22Rv1 (cell line): Measurements from ENCODE around the gene EVI5.

Experiments used
- H3K27ac ChIP-seq: fragments of 450-650 bp; 2 replicates; pipeline ENCODE4 v1.5.1; 2017
- CTCF ChIP-seq: fragments of 450-650 bp; IDR thresholded peaks from 2 replicates; pipeline ENCODE4 v1.5.1; 2017; ENCODE audit warnings: mild to moderate bottlenecking
- ZFX ChIP-seq: fragments of 450-650 bp; IDR thresholded peaks from 2 replicates; pipeline ENCODE4 v1.6.1; 2017; ENCODE audit warnings: antibody characterized with exemption, borderline replicate concordance

The EVI5 gene

DNA sequence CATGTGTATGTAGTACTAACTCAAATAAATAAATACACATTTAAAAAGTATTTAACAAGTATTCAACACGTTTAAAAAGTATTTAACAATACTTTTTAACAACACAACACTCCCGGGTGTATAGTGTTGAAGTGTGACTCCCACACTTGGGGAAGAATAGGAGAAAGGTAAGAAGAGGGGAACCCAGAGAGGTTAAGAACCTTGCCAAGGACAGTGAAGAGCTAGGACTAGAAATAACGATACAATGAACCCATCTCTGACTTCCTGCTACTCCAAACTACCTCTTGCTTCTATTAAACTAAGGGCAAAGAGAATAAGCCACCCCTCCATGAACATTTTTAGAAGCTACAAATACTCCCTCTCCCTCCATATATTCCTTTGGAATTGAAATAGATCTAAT lies 296.5 kb downstream of the EVI5 start:
- no peak for TF ChIP-seq CTCF
- no peak for TF ChIP-seq ZFX
- no peak overlapping the region for H3K27ac ChIP-seq

GRCh38 chr1:92487078-92487605 lies 297.8 kb downstream of the EVI5 start:
- TF ChIP-seq CTCF (no peak), ZFX (no peak)
- no peak overlapping the region for H3K27ac ChIP-seq

DNA sequence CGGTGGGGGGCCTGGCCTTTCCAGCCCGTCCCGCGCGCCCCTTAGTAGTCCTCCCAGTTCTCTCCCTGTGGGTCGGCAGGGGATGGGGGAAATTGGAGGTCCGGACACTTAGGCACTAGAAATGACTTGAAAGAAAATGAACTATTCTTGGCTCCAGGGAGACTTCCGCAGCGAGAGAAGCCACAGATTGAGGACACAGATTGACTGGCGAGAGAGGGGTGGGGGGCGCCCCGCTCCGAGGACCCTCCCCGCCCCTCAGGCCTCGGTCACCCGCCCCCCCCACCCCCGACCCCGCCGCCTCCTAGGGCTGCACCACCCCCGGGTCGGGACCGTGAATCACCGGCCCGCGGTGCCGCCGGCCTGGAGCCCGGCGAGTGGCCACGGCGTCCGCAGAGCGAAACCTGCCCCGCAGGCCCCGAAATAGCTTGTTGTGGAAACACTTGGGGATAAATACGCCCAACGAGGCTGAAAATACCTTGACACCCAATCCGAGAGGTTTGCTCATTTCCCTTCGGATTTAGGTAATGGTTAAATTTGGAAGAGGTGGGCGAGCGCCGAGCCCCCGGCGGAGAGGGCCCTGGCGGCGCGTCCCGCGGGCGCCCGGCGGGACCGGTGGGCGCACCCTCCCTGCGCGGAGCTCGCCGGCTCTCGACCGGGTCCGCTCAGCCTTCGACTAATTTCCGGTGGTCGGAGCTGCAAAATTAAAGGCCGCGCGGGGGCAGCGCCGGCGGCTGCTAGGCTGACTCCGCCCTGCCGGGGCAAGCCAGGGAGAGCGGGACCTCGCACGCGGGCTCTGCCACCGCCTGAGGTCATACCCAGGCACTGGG lies 298.4 kb downstream of the EVI5 start, which contains the start of gene GFI1:
Gene GFI1 (minus strand): TSS at position 675 of the 827 bp plus-strand sequence. CDS start 3,438 bp downstream, outside the sequence.
- peak within 1 kb of the TSS; percentile 57 for H3K27ac ChIP-seq
- TF ChIP-seq ZFX (no peak), CTCF (no peak)

GRCh38 chr1:92485381-92486250 lies 299.3 kb downstream of the EVI5 start:
- no peak for TF ChIP-seq ZFX
- peak; percentile 60 for TF ChIP-seq CTCF
- peak overlapping the region; percentile 57 for H3K27ac ChIP-seq

GRCh38 chr1:92484472-92485380 lies 300.2 kb downstream of the EVI5 start:
- peak overlapping the region; percentile 57 for H3K27ac ChIP-seq
- TF ChIP-seq CTCF = no peak
- no peak for TF ChIP-seq ZFX

GRCh38 chr1:92483610-92484471 lies 301.1 kb downstream of the EVI5 start:
- H3K27ac ChIP-seq = peak overlapping the region; percentile 57
- no peak for TF ChIP-seq CTCF
- TF ChIP-seq ZFX = no peak
